HCT116 (cell line): ENCODE data around the gene KCNN3. TPM values are rescaled to one million over a fixed set of nuclear protein-coding genes. Genes with fewer than 3 reads are reported as not detected.

Experiments used
- ATAC-seq: fragments of 200-7000 bp; cut with Tn5 transposase; 2 replicates; pipeline ENCODE4 v1.9.1; 2020; ENCODE audit warnings: mild to moderate bottlenecking, moderate library complexity
- BruUV-seq: library from RNA; stranded (reverse); fragments of 400-500 nt; replicated peaks from 2 replicates; lab custom pipeline; 2021; lab: Mats Ljungman, UMichigan
- CTCF ChIA-PET: fragments of 300-600 bp; sonication (Branson Sonifier 250); formaldehyde crosslinking; loops from one replicate; lab custom pipeline; 2021; ENCODE audit warnings: antibody characterized with exemption; lab: Charles Lee
- POLR2A ChIA-PET: fragments of 300-600, 350-600 bp; sonication (Branson Sonifier 250); formaldehyde crosslinking; loops from one replicate; lab custom pipeline; 2021; ENCODE audit warnings: antibody characterized with exemption; lab: Charles Lee
- RAD21 ChIA-PET, 2 experiments: fragments of 300-600 bp; sonication (Branson Sonifier 250); formaldehyde crosslinking; loops; one replicate each; lab custom pipeline; 2023; ENCODE audit warnings: low total read pairs in 2 of 2; ENCODE audit not compliant: uncharacterized antibody in 2 of 2, unreplicated experiment in 2 of 2, low non-redundant PET in 1 of 2; lab: Charles Lee
- DNase-seq: peaks from one replicate; pipeline ENCODE4 v3.0.0-alpha.2; 2010; ENCODE audit warnings: low read depth, low spot score
- H2AFZ ChIP-seq: fragments of 200-600 bp; shearing (Covaris generic), sonication (generic); 2 replicates; pipeline ENCODE4 v1.6.1; 2017; ENCODE audit warnings: low read depth, mixed run types, mixed read lengths, antibody characterized with exemption, low read length; ENCODE audit not compliant: poor library complexity, severe bottlenecking
- H3K27ac ChIP-seq: 2 replicates; pipeline ENCODE4 v1.5.1; 2012; ENCODE audit warnings: low read depth, low read length
- H3K27me3 ChIP-seq: fragments of 200-600 bp; sonication (generic); 2 replicates; pipeline ENCODE4 v1.6.1; 2016; ENCODE audit warnings: mixed run types, low read length, mixed read lengths; ENCODE audit not compliant: insufficient read depth
- H3K36me3 ChIP-seq, 2 experiments: fragments of 200-500 bp in 1 of 2; fragments of 200-600 bp in 1 of 2; sonication (Bioruptor generic) in 1 of 2; sonication (generic) in 1 of 2; 2 replicates each; pipeline versions ENCODE4 v1.5.1 to v1.6.1; 2014 to 2016; ENCODE audit warnings: low read length in 2 of 2, inconsistent platforms in 1 of 2, mixed read lengths in 1 of 2, mixed run types in 1 of 2; ENCODE audit not compliant: insufficient read depth in 2 of 2, control insufficient read depth in 1 of 2
- H3K4me1 ChIP-seq, 2 experiments: fragments of 200-600 bp in 1 of 2; sonication (generic) in 1 of 2; 2 replicates each; pipeline versions ENCODE4 v1.5.1 to v1.6.1; 2012 to 2017; ENCODE audit warnings: low read length in 2 of 2, inconsistent platforms in 1 of 2, mild to moderate bottlenecking in 1 of 2, mixed read lengths in 1 of 2, mixed run types in 1 of 2, moderate library complexity in 1 of 2; ENCODE audit not compliant: insufficient read depth in 2 of 2, control insufficient read depth in 1 of 2
- H3K4me2 ChIP-seq: fragments of 200-600 bp; sonication (generic); 2 replicates; pipeline ENCODE4 v1.6.1; 2017; ENCODE audit warnings: mixed run types, low read length, mixed read lengths
- H3K4me3 ChIP-seq, 2 experiments: fragments of 200-600 bp in 1 of 2; sonication (generic) in 1 of 2; replicated peaks in 1 of 2; 2 replicates each; pipeline ENCODE4 v1.5.1; 2011 to 2016; ENCODE audit warnings: low read length in 2 of 2, control low read depth in 1 of 2, low read depth in 1 of 2, mild to moderate bottlenecking in 1 of 2, mixed read lengths in 1 of 2, mixed run types in 1 of 2
- H3K79me2 ChIP-seq: fragments of 200-600 bp; sonication (generic); 2 replicates; pipeline ENCODE4 v1.6.1; 2017; ENCODE audit warnings: mild to moderate bottlenecking, mixed run types, low read length, moderate library complexity, mixed read lengths; ENCODE audit not compliant: insufficient read depth
- H3K9ac ChIP-seq: fragments of 200-600 bp; sonication (generic); 2 replicates; pipeline ENCODE4 v1.6.1; 2016; ENCODE audit warnings: low read length, mixed read lengths
- H3K9me2 ChIP-seq: fragments of 200-600 bp; sonication (generic), shearing (Covaris generic); 2 replicates; pipeline ENCODE4 v1.6.1; 2017; ENCODE audit warnings: mixed run types, mild to moderate bottlenecking, moderate library complexity; ENCODE audit not compliant: insufficient read depth
- H3K9me3 ChIP-seq, 2 experiments: fragments of 200-500 bp in 1 of 2; fragments of 200-600 bp in 1 of 2; sonication (Bioruptor generic) in 1 of 2; sonication (generic) in 1 of 2; 2 replicates each; pipeline ENCODE4 v1.6.1; 2014 to 2017; ENCODE audit warnings: low read length in 2 of 2, mixed read lengths in 2 of 2, inconsistent platforms in 1 of 2, low read depth in 1 of 2, mild to moderate bottlenecking in 1 of 2, mixed run types in 1 of 2, moderate library complexity in 1 of 2; ENCODE audit not compliant: control insufficient read depth in 1 of 2, insufficient read depth in 1 of 2
- H4K20me1 ChIP-seq: fragments of 200-600 bp; sonication (generic), shearing (Covaris generic); 2 replicates; pipeline ENCODE4 v1.6.1; 2017; ENCODE audit warnings: mixed run types, mild to moderate bottlenecking, moderate library complexity; ENCODE audit not compliant: insufficient read depth
- CTCF ChIP-seq, 3 experiments: fragments of 200-600 bp in 1 of 3; sonication (generic) in 1 of 3; IDR thresholded peaks in 2 of 3; conservative IDR thresholded peaks in 1 of 3; 2 replicates each; pipeline ENCODE4 v1.5.1; 2012 to 2017; ENCODE audit warnings: low read depth in 2 of 3, low read length in 2 of 3, antibody characterized with exemption in 1 of 3, borderline replicate concordance in 1 of 3, control low read depth in 1 of 3, mild to moderate bottlenecking in 1 of 3, mixed read lengths in 1 of 3, mixed run types in 1 of 3, moderate library complexity in 1 of 3; ENCODE audit not compliant: insufficient read depth in 1 of 3
- EGR1 ChIP-seq: IDR thresholded peaks from 2 replicates; pipeline ENCODE4 v1.6.1; 2012; ENCODE audit warnings: low read depth
- ELF1 ChIP-seq: IDR thresholded peaks from 2 replicates; pipeline ENCODE4 v1.6.1; 2012; ENCODE audit warnings: low read depth, borderline replicate concordance
- EZH2 ChIP-seq: fragments of 200-600 bp; sonication (generic); IDR thresholded peaks from 2 replicates; pipeline ENCODE4 v1.6.1; 2017; ENCODE audit warnings: antibody characterized with exemption, mixed run types
- FOSL1 ChIP-seq: IDR thresholded peaks from 2 replicates; pipeline ENCODE4 v1.6.1; 2012; ENCODE audit warnings: low read depth
- JUND ChIP-seq: IDR thresholded peaks from 2 replicates; pipeline ENCODE4 v1.6.1; 2012
- POLR2AphosphoS5 ChIP-seq: IDR thresholded peaks from 2 replicates; pipeline ENCODE4 v1.6.1; 2011; ENCODE audit warnings: mild to moderate bottlenecking, low read depth, low read length, moderate library complexity
- RAD21 ChIP-seq: IDR thresholded peaks from 2 replicates; pipeline ENCODE4 v1.6.1; 2012; ENCODE audit warnings: low read depth, mild to moderate bottlenecking
- SIN3A ChIP-seq: IDR thresholded peaks from 2 replicates; pipeline ENCODE4 v1.6.1; 2012; ENCODE audit warnings: low read depth
- SP1 ChIP-seq: IDR thresholded peaks from 2 replicates; pipeline ENCODE4 v1.6.1; 2012; ENCODE audit warnings: low read depth
- SRF ChIP-seq: IDR thresholded peaks from 2 replicates; pipeline ENCODE4 v1.6.1; 2012; ENCODE audit warnings: low read depth
- TCF7L2 ChIP-seq: IDR thresholded peaks from 2 replicates; pipeline ENCODE4 v1.7.0; 2011; ENCODE audit warnings: borderline replicate concordance, inconsistent platforms; ENCODE audit not compliant: insufficient read depth, insufficient read length; ENCODE audit errors: extremely low read depth
- YY1 ChIP-seq: IDR thresholded peaks from 2 replicates; pipeline ENCODE4 v1.6.1; 2011; ENCODE audit warnings: low read length, low read depth, moderate library complexity, mild to moderate bottlenecking; ENCODE audit not compliant: insufficient replicate concordance; ENCODE audit errors: extremely low read depth
- ZBTB33 ChIP-seq: IDR thresholded peaks from 2 replicates; pipeline ENCODE4 v1.6.1; 2011; ENCODE audit warnings: mild to moderate bottlenecking, low read length, moderate library complexity; ENCODE audit not compliant: insufficient replicate concordance; ENCODE audit errors: extremely low read depth
- ZFX ChIP-seq: fragments of 450-650 bp; IDR thresholded peaks from 2 replicates; pipeline ENCODE4 v1.6.1; 2017
- intact Hi-C: fragments of 100-400 bp; cut with micrococcal nuclease; formaldehyde crosslinking; loops from 2 replicates; pipeline ENCODE4 v1.10.0; 2022
- total RNA-seq: library from RNA; stranded (reverse); gene quantifications from one replicate; pipeline ENCODE4 v1.2.1, GENCODE V29; 2021; ENCODE audit not compliant: unreplicated experiment

The KCNN3 gene
- total RNA-seq, 1 experiment from 2014 or later, result 1.1 TPM

- no peaks in the 10 kb centered on the region for H3K9me2 ChIP-seq
- no peaks in the 10 kb centered on the region for H4K20me1 ChIP-seq
- H2AFZ ChIP-seq, result no peak overlapping the region
- H3K4me3 ChIP-seq, result no peak overlapping the region
- H3K4me1 ChIP-seq, result peaks cover 0 to 8% of the 10 kb centered on the region in 2 experiments; a peak in 1 of 4 replicates
- intact Hi-C loops, result no loop called here
- ChIA-PET POLR2A (no interaction called here), RAD21 (no interaction called here), CTCF (no interaction called here)
- TF ChIP-seq SRF (no peak), ELF1 (no peak), SIN3A (no peak), POLR2AphosphoS5 (no peak), EZH2 (no peak), EGR1 (no peak), SP1 (no peak), CTCF (IDR thresholded peaks at IDR 0.05 in 2 of 3, conservative IDR thresholded peaks at IDR 0.05 in 1 of 3; ENCODE audit: borderline replicate concordance in 1 of 3, insufficient read depth in 1 of 3, low read depth in 2 of 3, low read length in 2 of 3) (no peak), ZFX (no peak), FOSL1 (no peak), JUND (no peak), ZBTB33 (no peak), TCF7L2 (no peak), YY1 (no peak), RAD21 (no peak)
- no peak overlapping the region for H3K9ac ChIP-seq
- no peaks in the 10 kb centered on the region for H3K36me3 ChIP-seq
- BruUV-seq, result no TSS peak
- no peak overlapping the region for H3K27ac ChIP-seq
- no peak for ATAC-seq
- no peak overlapping the region for H3K4me2 ChIP-seq
- H3K79me2 ChIP-seq, result no peaks in the 10 kb centered on the region
- peaks cover 23% of the 10 kb centered on the region for H3K27me3 ChIP-seq
- no peak for DNase-seq
- no peaks in the 10 kb centered on the region for H3K9me3 ChIP-seq
Measured at GRCh38 chr1:154753426-154753825, 116.7 kb downstream of the KCNN3 start.
